HEK293 (cell line): ENCODE data around the gene TPO.

Experiments
- ZFP41 ChIP-seq: fragments of 450-650 bp; formaldehyde crosslinking; IDR thresholded peaks from 2 replicates; pipeline ENCODE4 v1.5.1; 2016; ENCODE audit warnings: missing biosample characterization, missing genetic modification characterization, borderline replicate concordance
- ZNF626 ChIP-seq: fragments of 450-650 bp; sonication (Bioruptor Pico); formaldehyde crosslinking; IDR thresholded peaks from 2 replicates; pipeline ENCODE4 v1.5.1; 2018; ENCODE audit warnings: missing biosample characterization, missing genetic modification characterization, inconsistent platforms
- ZNF654 ChIP-seq: fragments of 450-650 bp; formaldehyde crosslinking; IDR thresholded peaks from 2 replicates; pipeline ENCODE4 v1.5.1; 2016; ENCODE audit warnings: low read depth, missing biosample characterization, missing genetic modification characterization
- TF ChIP-seq, protein P1 (sequence below): fragments of 450-650 bp; formaldehyde crosslinking; IDR thresholded peaks from 2 replicates; pipeline ENCODE4 v1.5.1; 2016; ENCODE audit warnings: missing biosample characterization, missing genetic modification characterization

DNA sequence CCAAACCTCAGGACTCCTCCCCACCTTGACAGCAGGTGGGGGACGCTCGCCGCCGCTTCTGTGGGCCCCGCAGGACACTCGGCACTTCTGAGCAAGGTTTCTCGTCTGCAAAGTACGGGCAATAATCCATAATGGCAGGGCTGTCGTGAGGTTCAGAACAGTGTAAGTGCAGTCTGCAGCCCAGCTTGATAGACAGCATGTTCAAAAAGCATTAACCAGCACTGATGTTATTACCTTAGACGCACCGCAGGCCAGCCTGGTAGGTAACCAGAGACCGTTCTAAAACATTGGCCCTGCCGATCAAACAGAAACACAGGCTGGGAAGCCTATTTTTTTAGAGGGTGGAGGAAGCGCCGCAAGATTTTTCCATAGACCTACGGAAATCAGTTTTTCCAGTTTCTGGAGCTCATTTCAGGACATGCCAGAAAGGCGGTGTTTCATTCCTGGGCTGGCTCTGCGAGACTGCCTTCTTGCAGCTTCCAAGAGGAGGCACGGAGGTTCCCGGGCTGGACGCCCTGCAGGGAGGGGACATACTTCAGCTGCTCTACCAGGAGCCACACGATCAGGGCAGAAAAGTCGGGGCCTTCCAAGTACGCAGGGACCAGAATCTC, 148.7 kb downstream of the TPO start:
- no peak for TF ChIP-seq ZNF654 (tag by site-specific recombination)
- TF ChIP-seq ZNF626 (tag by site-specific recombination), result no peak
- TF ChIP-seq ZFP41 (tag by site-specific recombination), result no peak
- TF ChIP-seq, protein P1, sequence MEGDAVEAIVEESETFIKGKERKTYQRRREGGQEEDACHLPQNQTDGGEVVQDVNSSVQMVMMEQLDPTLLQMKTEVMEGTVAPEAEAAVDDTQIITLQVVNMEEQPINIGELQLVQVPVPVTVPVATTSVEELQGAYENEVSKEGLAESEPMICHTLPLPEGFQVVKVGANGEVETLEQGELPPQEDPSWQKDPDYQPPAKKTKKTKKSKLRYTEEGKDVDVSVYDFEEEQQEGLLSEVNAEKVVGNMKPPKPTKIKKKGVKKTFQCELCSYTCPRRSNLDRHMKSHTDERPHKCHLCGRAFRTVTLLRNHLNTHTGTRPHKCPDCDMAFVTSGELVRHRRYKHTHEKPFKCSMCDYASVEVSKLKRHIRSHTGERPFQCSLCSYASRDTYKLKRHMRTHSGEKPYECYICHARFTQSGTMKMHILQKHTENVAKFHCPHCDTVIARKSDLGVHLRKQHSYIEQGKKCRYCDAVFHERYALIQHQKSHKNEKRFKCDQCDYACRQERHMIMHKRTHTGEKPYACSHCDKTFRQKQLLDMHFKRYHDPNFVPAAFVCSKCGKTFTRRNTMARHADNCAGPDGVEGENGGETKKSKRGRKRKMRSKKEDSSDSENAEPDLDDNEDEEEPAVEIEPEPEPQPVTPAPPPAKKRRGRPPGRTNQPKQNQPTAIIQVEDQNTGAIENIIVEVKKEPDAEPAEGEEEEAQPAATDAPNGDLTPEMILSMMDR (tag by site-specific recombination), result no peak
